Hematopoietic multipotent progenitor cell treated with erythropoietin and hydrocortisone succinate and interleukin-3 and kit ligand, for 17 days (in vitro differentiated cells): ENCODE data around the gene BRICD5.

Experiments
- DNase-seq: peaks from one replicate; pipeline ENCODE4 v3.0.0-alpha.2; 2015; ENCODE audit warnings: low spot score

The BRICD5 gene

GRCh38 chr16:2180962-2181923 lies 29.4 kb downstream of the BRICD5 start:
- DNase-seq: no peak

- no peak for DNase-seq
Measured at GRCh38 chr16:2180461-2180860, 30.2 kb downstream of the BRICD5 start.

GRCh38 chr16:2179576-2179975 lies 31.1 kb downstream of the BRICD5 start:
- no peak for DNase-seq

- no peak for DNase-seq
Measured at GRCh38 chr16:2179107-2179501, 31.6 kb downstream of the BRICD5 start.

- DNase-seq: peak; percentile 23
Measured at GRCh38 chr16:2178321-2179106, 32.1 kb downstream of the BRICD5 start.

- DNase-seq: no peak
Measured at GRCh38 chr16:2177561-2177960, 33.1 kb downstream of the BRICD5 start.

- DNase-seq: no peak
Measured at GRCh38 chr16:2177101-2177500, 33.6 kb downstream of the BRICD5 start.

GRCh38 chr16:2176047-2176446 lies 34.6 kb downstream of the BRICD5 start:
- no peak for DNase-seq

GRCh38 chr16:2175454-2175853 lies 35.2 kb downstream of the BRICD5 start:
- no peak for DNase-seq

GRCh38 chr16:2174396-2175131 lies 36.1 kb downstream of the BRICD5 start:
- DNase-seq: no peak

GRCh38 chr16:2173916-2174315 lies 36.7 kb downstream of the BRICD5 start:
- no peak for DNase-seq

- DNase-seq: no peak
Measured at GRCh38 chr16:2173366-2173765, 37.3 kb downstream of the BRICD5 start.

- DNase-seq: no peak
Measured at GRCh38 chr16:2172688-2173335, 37.9 kb downstream of the BRICD5 start.

- no peak for DNase-seq
Measured at GRCh38 chr16:2171601-2172178, 39.0 kb downstream of the BRICD5 start.

- no peak for DNase-seq
Measured at GRCh38 chr16:2170587-2171435, 39.9 kb downstream of the BRICD5 start.

GRCh38 chr16:2170080-2170479 lies 40.6 kb downstream of the BRICD5 start:
- DNase-seq: no peak

GRCh38 chr16:2167068-2167638 lies 43.5 kb downstream of the BRICD5 start:
- no peak for DNase-seq

GRCh38 chr16:2166263-2167067 lies 44.2 kb downstream of the BRICD5 start:
- no peak for DNase-seq

- DNase-seq: no peak
Measured at GRCh38 chr16:2165861-2166260, 44.8 kb downstream of the BRICD5 start.
